Transverse colon (tissue), 4 donors: Measurements from ENCODE around the gene PLBD2. TPM values are rescaled to one million over a fixed set of nuclear protein-coding genes. Genes with fewer than 3 reads are reported as not detected.

Source experiments
- DNase-seq: peaks from one replicate; pipeline ENCODE4 v3.0.0-alpha.2; 2019
- H3K27ac ChIP-seq, 4 donors: fragments of 200-600 bp; sonication (generic); 2 replicates each; pipeline ENCODE4 v1.5.1; 2016 to 2018; ENCODE audit warnings: inconsistent platforms in 4 of 4
- H3K27me3 ChIP-seq: fragments of 200-600 bp; sonication (generic); 2 replicates; pipeline ENCODE4 v1.5.1; 2017; ENCODE audit warnings: inconsistent platforms
- H3K36me3 ChIP-seq, 4 donors: fragments of 200-600 bp; sonication (generic); 2 replicates each; pipeline ENCODE4 v1.5.1; 2017 to 2019; ENCODE audit warnings: inconsistent platforms in 4 of 4
- H3K4me1 ChIP-seq, 4 donors: fragments of 200-600 bp; sonication (generic); 2 replicates each; pipeline ENCODE4 v1.5.1; 2017 to 2020; ENCODE audit warnings: inconsistent platforms in 4 of 4
- H3K4me3 ChIP-seq, 4 donors: fragments of 200-600 bp; sonication (generic); 1 replicate in 1 of 4; 2 replicates in 3 of 4; pipeline versions ENCODE4 v1.5.1 to v1.6.1; 2017 to 2019; ENCODE audit warnings: inconsistent platforms in 4 of 4
- H3K9me3 ChIP-seq, 2 donors: fragments of 200-600 bp; sonication (generic); 2 replicates each; pipeline ENCODE4 v1.5.1; 2017 to 2019; ENCODE audit warnings: inconsistent platforms in 2 of 2
- EP300 ChIP-seq: sonication (generic); formaldehyde crosslinking; IDR thresholded peaks from one replicate; pipeline ENCODE4 v1.6.1; 2017; ENCODE audit warnings: antibody characterized with exemption, low read depth
- POLR2A ChIP-seq: fragments of 450-650 bp; IDR thresholded peaks from one replicate; pipeline ENCODE4 v1.6.1; 2016; ENCODE audit warnings: antibody characterized with exemption, mild to moderate bottlenecking, moderate library complexity
- POLR2AphosphoS5 ChIP-seq, 3 donors: sonication (generic); formaldehyde crosslinking; IDR thresholded peaks; one replicate each; pipeline ENCODE4 v1.6.1; 2016; ENCODE audit warnings: antibody characterized with exemption in 3 of 3
- WGBS, 2 donors: methylation state at CpG; one replicate each; pipeline ENCODE4 v1.1.5; 2018; ENCODE audit warnings: low coverage in 1 of 2; 5-methylcytosine and 5-hydroxymethylcytosine counted together
- in situ Hi-C, 4 donors: fragments of 200-750 bp; cut with MboI; loops; one replicate each; pipeline versions ENCODE4 v1.15.0 to v1.15.1; 2017; ENCODE audit warnings: low sequenced_read_pairs in 3 of 4, low pct_ligation_motif_present in 1 of 4, low pct_unique_long_range_greater_than_20kb in 1 of 4
- intact Hi-C: fragments of 100-400 bp; cut with DNase I; formaldehyde crosslinking; loops from one replicate; pipeline ENCODE4 v1.15.1; 2023; ENCODE audit warnings: low total_unique reads
- total RNA-seq, 4 donors: library from RNA; depleted of rRNA; stranded (reverse); fragments of >200 nt; gene quantifications; one replicate each; pipeline ENCODE4 v1.1.0, GENCODE V29; 2016
- TF ChIP-seq, protein P1 (sequence below), 5 experiments: fragments of 200-600 bp in 3 of 5; fragments of 450-650 bp in 2 of 5; sonication (generic) in 3 of 5; IDR thresholded peaks; 1 replicate in 2 of 5; 2 replicates in 3 of 5; pipeline ENCODE4 v1.5.1; 2016 to 2017; ENCODE audit warnings: antibody characterized with exemption in 5 of 5, inconsistent platforms in 3 of 5, mild to moderate bottlenecking in 2 of 5, moderate library complexity in 1 of 5

The PLBD2 gene
- total RNA-seq, 4 donors from 2014 or later, result 12.3 to 27.5 (median 19.0) TPM

- H3K4me1 ChIP-seq, result no peaks in the 10 kb centered on the region
- intact Hi-C loops, result no loop called here
- no peak overlapping the region for H3K27ac ChIP-seq
- TF ChIP-seq POLR2AphosphoS5 (IDR thresholded peaks at IDR 0.05), result no peak
- TF ChIP-seq, protein P1, sequence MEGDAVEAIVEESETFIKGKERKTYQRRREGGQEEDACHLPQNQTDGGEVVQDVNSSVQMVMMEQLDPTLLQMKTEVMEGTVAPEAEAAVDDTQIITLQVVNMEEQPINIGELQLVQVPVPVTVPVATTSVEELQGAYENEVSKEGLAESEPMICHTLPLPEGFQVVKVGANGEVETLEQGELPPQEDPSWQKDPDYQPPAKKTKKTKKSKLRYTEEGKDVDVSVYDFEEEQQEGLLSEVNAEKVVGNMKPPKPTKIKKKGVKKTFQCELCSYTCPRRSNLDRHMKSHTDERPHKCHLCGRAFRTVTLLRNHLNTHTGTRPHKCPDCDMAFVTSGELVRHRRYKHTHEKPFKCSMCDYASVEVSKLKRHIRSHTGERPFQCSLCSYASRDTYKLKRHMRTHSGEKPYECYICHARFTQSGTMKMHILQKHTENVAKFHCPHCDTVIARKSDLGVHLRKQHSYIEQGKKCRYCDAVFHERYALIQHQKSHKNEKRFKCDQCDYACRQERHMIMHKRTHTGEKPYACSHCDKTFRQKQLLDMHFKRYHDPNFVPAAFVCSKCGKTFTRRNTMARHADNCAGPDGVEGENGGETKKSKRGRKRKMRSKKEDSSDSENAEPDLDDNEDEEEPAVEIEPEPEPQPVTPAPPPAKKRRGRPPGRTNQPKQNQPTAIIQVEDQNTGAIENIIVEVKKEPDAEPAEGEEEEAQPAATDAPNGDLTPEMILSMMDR (IDR thresholded peaks at IDR 0.05), result no peak
- no peak for TF ChIP-seq EP300
- no peak for TF ChIP-seq POLR2A
- no peak for DNase-seq
- H3K9me3 ChIP-seq, result no peaks in the 10 kb centered on the region
- H3K4me3 ChIP-seq, result no peak overlapping the region
- no peaks in the 10 kb centered on the region for H3K27me3 ChIP-seq
- H3K36me3 ChIP-seq, result peaks cover 0 to 38% (median 14%) of the 10 kb centered on the region in 4 donors
- in situ Hi-C loops, result loop anchor here in 1 of 4 donors (10.0 kb wide), 1 partner anchor 109 kb away; the partner anchor contains the start of gene SDSL
- WGBS, 2 donors, result 94 to 100% methylated on average over 5 to 7 of the region's 7 CpGs
Measured at GRCh38 chr12:113316155-113316554, 42.2 kb upstream of the PLBD2 start.

GRCh38 chr12:113317122-113317521 lies 41.3 kb upstream of the PLBD2 start:
- TF ChIP-seq POLR2A (no peak), POLR2AphosphoS5 (IDR thresholded peaks at IDR 0.05) (no peak), EP300 (no peak)
- TF ChIP-seq, protein P1 (IDR thresholded peaks at IDR 0.05), result no peak
- no peak overlapping the region for H3K4me3 ChIP-seq
- no peak overlapping the region for H3K27ac ChIP-seq
- in situ Hi-C loops (loop anchor here in 1 of 4 donors (10.0 kb wide), 1 partner anchor 108 kb away; the partner anchor contains the start of gene SDSL), intact Hi-C loops (no loop called here)
- H3K27me3 ChIP-seq, result no peaks in the 10 kb centered on the region
- peaks cover 0 to 38% (median 17%) of the 10 kb centered on the region in 4 donors for H3K36me3 ChIP-seq
- H3K9me3 ChIP-seq, result no peaks in the 10 kb centered on the region
- DNase-seq, result no peak
- no peaks in the 10 kb centered on the region for H3K4me1 ChIP-seq
- WGBS, 2 donors, result 96% methylated on average over 6 of the region's 6 CpGs; no CpG with 5 or more reads in 1 of the 2 donors

DNA sequence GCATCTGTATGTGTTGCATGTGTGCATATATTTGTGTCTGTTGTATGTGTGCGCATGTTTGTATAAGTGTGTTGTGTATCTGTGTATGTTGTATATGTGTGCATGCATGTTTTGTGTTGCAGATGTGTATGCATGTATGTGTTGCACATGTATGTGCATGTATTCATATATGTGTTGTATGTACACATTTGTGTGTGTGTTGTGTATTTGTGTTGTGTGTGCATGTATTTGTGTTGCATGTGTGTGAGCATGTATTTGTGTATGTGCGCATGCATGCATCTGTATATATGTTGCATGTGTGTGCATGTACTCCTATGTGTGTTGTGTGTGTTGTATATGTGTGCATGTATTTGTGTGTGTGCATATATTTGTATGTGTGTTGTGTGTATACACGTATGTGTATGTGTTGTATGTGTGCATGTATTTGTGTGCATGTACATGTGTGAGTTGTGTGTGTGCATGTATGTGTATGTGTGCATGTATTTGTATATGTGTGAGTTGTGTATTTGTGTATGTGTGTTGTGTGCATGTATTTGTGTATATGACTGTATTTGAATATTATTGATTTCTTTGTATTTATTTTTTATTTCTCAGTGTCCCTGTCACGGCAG lies 40.2 kb upstream of the PLBD2 start:
- H3K4me3 ChIP-seq, result no peak overlapping the region
- intact Hi-C loops (no loop called here), in situ Hi-C loops (loop anchor here in 1 of 4 donors (10.0 kb wide), 1 partner anchor 107 kb away; the partner anchor contains the start of gene SDSL)
- H3K9me3 ChIP-seq, result no peaks in the 10 kb centered on the region
- TF ChIP-seq, protein P1 (IDR thresholded peaks at IDR 0.05), result no peak
- TF ChIP-seq EP300, result no peak
- no peak for TF ChIP-seq POLR2A
- TF ChIP-seq POLR2AphosphoS5 (IDR thresholded peaks at IDR 0.05), result no peak
- no peaks in the 10 kb centered on the region for H3K27me3 ChIP-seq
- peaks cover 0 to 35% (median 17%) of the 10 kb centered on the region in 4 donors for H3K36me3 ChIP-seq
- WGBS, 2 donors, result 96 to 100% methylated on average over 3 to 4 of the region's 4 CpGs
- no peak for DNase-seq
- H3K4me1 ChIP-seq, result no peaks in the 10 kb centered on the region
- H3K27ac ChIP-seq, result no peak overlapping the region

DNA sequence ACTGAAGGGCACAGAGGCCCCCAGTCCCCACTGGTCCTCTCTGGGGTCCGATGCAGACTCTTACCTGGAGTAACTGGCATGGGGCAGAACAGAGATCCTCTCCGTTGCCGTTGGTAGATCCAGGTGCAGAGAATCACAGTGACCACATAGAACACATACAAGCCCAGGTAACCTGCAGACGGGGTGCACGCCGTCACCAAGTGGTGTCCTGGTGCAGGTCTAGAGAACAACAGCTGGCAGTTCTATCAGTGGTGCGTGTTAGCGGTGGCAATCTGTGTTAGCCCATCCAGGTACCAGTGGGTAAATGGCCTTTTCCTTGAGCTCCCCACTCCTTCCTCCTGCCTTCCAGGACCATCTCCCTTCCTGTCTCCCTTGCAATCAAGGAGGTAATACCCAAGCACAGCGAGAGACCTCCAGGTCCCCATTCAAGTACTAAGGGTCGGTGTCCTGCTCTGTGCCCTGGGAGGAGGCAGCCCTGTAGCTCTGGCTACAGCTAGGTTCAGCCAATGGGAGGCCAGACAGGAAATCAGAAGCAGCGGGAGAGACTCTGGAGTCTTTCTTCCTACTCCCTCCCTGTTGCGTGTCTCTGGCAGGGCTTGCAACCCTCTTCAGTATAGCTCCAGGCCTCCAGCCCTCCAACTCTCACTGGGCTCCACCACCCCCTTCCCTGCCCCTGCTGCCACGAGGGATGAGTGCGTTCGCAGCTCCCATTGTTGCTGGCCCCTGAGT lies 39.3 kb upstream of the PLBD2 start:
- in situ Hi-C loops, result loop anchor here in 1 of 4 donors (10.0 kb wide), 1 partner anchor 106 kb away; the partner anchor contains the start of gene SDSL
- no peaks in the 10 kb centered on the region for H3K4me1 ChIP-seq
- no peak for DNase-seq
- WGBS, 2 donors, result 90 to 96% methylated on average over 3 to 15 of the region's 15 CpGs
- H3K27ac ChIP-seq, result no peak overlapping the region
- H3K27me3 ChIP-seq, result no peaks in the 10 kb centered on the region
- no peak overlapping the region for H3K4me3 ChIP-seq
- no peak for TF ChIP-seq POLR2AphosphoS5 (IDR thresholded peaks at IDR 0.05)
- TF ChIP-seq POLR2A, result no peak
- TF ChIP-seq EP300, result no peak
- TF ChIP-seq, protein P1 (IDR thresholded peaks at IDR 0.05), result no peak
- H3K36me3 ChIP-seq, result peaks cover 0 to 35% (median 12%) of the 10 kb centered on the region in 4 donors
- intact Hi-C loops, result no loop called here
- H3K9me3 ChIP-seq, result no peaks in the 10 kb centered on the region
